G401 (cell line): Measurements from ENCODE around the gene CDCA4. TPM values are rescaled to one million over a fixed set of nuclear protein-coding genes. Genes with fewer than 3 reads are reported as not detected.

Source experiments
- DNase-seq: peaks from one replicate; pipeline ENCODE4 v3.0.0-alpha.2; 2015; ENCODE audit warnings: low spot score
- in situ Hi-C: cut with HindIII; loops from 2 replicates; pipeline ENCODE4 v1.10.0; 2016; ENCODE audit warnings: low sequenced_read_pairs, mixed read lengths
- total RNA-seq: library from RNA; depleted of rRNA; stranded (reverse); fragments of >200 nt; shearing (Covaris generic); gene quantifications from 2 replicates; pipeline ENCODE4 v1.2.3, GENCODE V29; 2014

Gene CDCA4
- total RNA-seq, 1 experiment from 2014 or later: 83.1 TPM

GRCh38 chr14:105021656-105022275, 883 bp upstream of the CDCA4 start:
- DNase-seq: no peak
- in situ Hi-C loops: no loop called here

- in situ Hi-C loops: no loop called here
- no peak for DNase-seq
These were observed 745 bp downstream of the CDCA4 start for GRCh38 chr14:105019861-105020814.

GRCh38 chr14:105018414-105018813, 2.5 kb downstream of the CDCA4 start:
- no peak for DNase-seq
- in situ Hi-C loops: no loop called here

- in situ Hi-C loops: no loop called here
- DNase-seq: no peak
These were observed 5.0 kb downstream of the CDCA4 start for GRCh38 chr14:105015905-105016304.

- in situ Hi-C loops: no loop called here
- no peak for DNase-seq
These were observed 5.6 kb downstream of the CDCA4 start for GRCh38 chr14:105015242-105015641.

- in situ Hi-C loops: no loop called here
These were observed 6.3 kb downstream of the CDCA4 start for GRCh38 chr14:105014631-105015030.

GRCh38 chr14:105014032-105014431, 6.9 kb downstream of the CDCA4 start:
- no peak for DNase-seq
- in situ Hi-C loops: no loop called here

More at GRCh38 chr14:105014631-105015030, 6.3 kb downstream of the CDCA4 start:
- DNase-seq: no peak

GRCh38 chr14:105013150-105013785, 7.6 kb downstream of the CDCA4 start:
- peak; percentile 52 for DNase-seq

GRCh38 chr14:105012171-105012985, 8.5 kb downstream of the CDCA4 start:
- DNase-seq: peak; percentile 61
- in situ Hi-C loops: no loop called here

More at GRCh38 chr14:105013150-105013785, 7.6 kb downstream of the CDCA4 start:
- in situ Hi-C loops: no loop called here

GRCh38 chr14:105011312-105011990, 9.4 kb downstream of the CDCA4 start:
- peak; percentile 50 for DNase-seq
- in situ Hi-C loops: no loop called here

GRCh38 chr14:105010891-105011291, 10.0 kb downstream of the CDCA4 start:
- DNase-seq: no peak
- in situ Hi-C loops: no loop called here

GRCh38 chr14:105010106-105010505, 10.8 kb downstream of the CDCA4 start:
- in situ Hi-C loops: no loop called here
- no peak for DNase-seq

- no peak for DNase-seq
- in situ Hi-C loops: no loop called here
These were observed 13.2 kb downstream of the CDCA4 start for GRCh38 chr14:105007593-105008264.

GRCh38 chr14:105006831-105007592, 13.9 kb downstream of the CDCA4 start:
- in situ Hi-C loops: no loop called here
- no peak for DNase-seq

- in situ Hi-C loops: no loop called here
- DNase-seq: no peak
These were observed 14.7 kb downstream of the CDCA4 start for GRCh38 chr14:105005929-105006830.

GRCh38 chr14:105005329-105005928, 15.5 kb downstream of the CDCA4 start:
- DNase-seq: no peak
- in situ Hi-C loops: no loop called here
